Activated naive CD8-positive, alpha-beta T cell treated with anti-CD3 and anti-CD28 coated beads, Interleukin-2, amount 10 ng/mL, durations not matched to agents 7 days and 5 days (primary cell): ENCODE measurements around the gene B3GNT9. TPM values are rescaled to one million over a fixed set of nuclear protein-coding genes. Genes with fewer than 3 reads are reported as not detected.

Experiments
- ATAC-seq: fragments of 150-1000 bp; cut with Tn5 transposase; one replicate; pipeline ENCODE4 v1.10.0; 2021; ENCODE audit warnings: low read depth, moderate library complexity
- POLR2A ChIA-PET: fragments of 350-600 bp; sonication (Branson Sonifier 250); formaldehyde crosslinking; loops from one replicate; lab custom pipeline; 2021; ENCODE audit warnings: antibody characterized with exemption; lab: Charles Lee
- DNase-seq: peaks from one replicate; pipeline ENCODE4 v3.0.0; 2021
- H3K27ac Mint-ChIP-seq: one replicate; pipeline ENCODE4 v1.8.0; 2022; ENCODE audit warnings: mild to moderate bottlenecking, mixed read lengths
- H3K27me3 Mint-ChIP-seq: one replicate; pipeline ENCODE4 v1.8.0; 2022; ENCODE audit warnings: mild to moderate bottlenecking, moderate library complexity, mixed read lengths
- H3K36me3 Mint-ChIP-seq: one replicate; pipeline ENCODE4 v1.8.0; 2021; ENCODE audit warnings: mild to moderate bottlenecking, mixed read lengths
- H3K4me1 Mint-ChIP-seq: one replicate; pipeline ENCODE4 v1.8.0; 2021; ENCODE audit warnings: mixed read lengths
- H3K4me3 Mint-ChIP-seq: one replicate; pipeline ENCODE4 v1.8.0; 2022; ENCODE audit warnings: mild to moderate bottlenecking, moderate library complexity, mixed read lengths
- H3K9me3 Mint-ChIP-seq: one replicate; pipeline ENCODE4 v1.8.0; 2021; ENCODE audit warnings: mixed read lengths
- total RNA-seq, 2 experiments: library from RNA; stranded (reverse); gene quantifications; one replicate each; pipeline ENCODE4 v1.2.3, GENCODE V29; 2021

B3GNT9 gene
- total RNA-seq, 2 experiments from 2014 or later = 9.0 to 10.1 TPM

DNA sequence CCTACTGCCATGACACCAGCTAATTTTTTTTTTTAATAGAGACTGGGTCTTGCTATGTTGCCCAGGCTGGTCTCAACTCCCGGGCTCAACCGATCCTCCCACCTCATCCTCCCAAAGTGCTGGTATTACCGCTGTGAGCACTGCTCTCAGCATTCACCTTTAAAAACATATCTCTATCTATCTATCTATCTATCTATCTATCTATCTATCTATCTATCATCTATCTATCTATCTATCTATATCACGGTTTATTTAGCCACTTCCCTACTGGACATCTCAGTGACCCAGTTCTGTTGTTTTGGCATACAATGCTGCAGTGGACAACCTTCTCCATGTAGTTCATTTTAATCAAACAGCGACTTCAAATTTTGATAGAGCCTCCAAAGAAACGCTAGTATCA is 42.3 kb downstream of the B3GNT9 start:
- Mint-ChIP-seq H3K4me3 (no peak overlapping the region), H3K4me1 (peaks cover 26% of the 10 kb centered on the region), H3K27me3 (no peaks in the 10 kb centered on the region), H3K27ac (no peak overlapping the region), H3K9me3 (no peaks in the 10 kb centered on the region), H3K36me3 (peaks cover 7% of the 10 kb centered on the region)
- ATAC-seq = no peak
- no peak for DNase-seq
- POLR2A ChIA-PET = no interaction called here

GRCh38 chr16:67105881-67106280 is 44.9 kb downstream of the B3GNT9 start:
- H3K4me3 Mint-ChIP-seq = no peak overlapping the region

GRCh38 chr16:67105246-67105645 is 45.6 kb downstream of the B3GNT9 start:
- DNase-seq (no peak), ATAC-seq (no peak)
- Mint-ChIP-seq H3K4me1 (peaks cover 6% of the 10 kb centered on the region), H3K27ac (no peak overlapping the region), H3K4me3 (no peak overlapping the region), H3K27me3 (no peaks in the 10 kb centered on the region), H3K9me3 (no peaks in the 10 kb centered on the region), H3K36me3 (peaks cover 8% of the 10 kb centered on the region)
- POLR2A ChIA-PET = no interaction called here

More at GRCh38 chr16:67105881-67106280, 44.9 kb downstream of the B3GNT9 start:
- H3K4me1 Mint-ChIP-seq = peaks cover 12% of the 10 kb centered on the region
- H3K27me3 Mint-ChIP-seq = no peaks in the 10 kb centered on the region
- DNase-seq (no peak), ATAC-seq (no peak)
- no peaks in the 10 kb centered on the region for H3K9me3 Mint-ChIP-seq
- POLR2A ChIA-PET = interaction anchor here (1.7 kb wide), 1 partner anchor 88 kb away, joined by 5 read pairs; no protein-coding TSS in a partner anchor
- peaks cover 8% of the 10 kb centered on the region for H3K36me3 Mint-ChIP-seq
- no peak overlapping the region for H3K27ac Mint-ChIP-seq

DNA sequence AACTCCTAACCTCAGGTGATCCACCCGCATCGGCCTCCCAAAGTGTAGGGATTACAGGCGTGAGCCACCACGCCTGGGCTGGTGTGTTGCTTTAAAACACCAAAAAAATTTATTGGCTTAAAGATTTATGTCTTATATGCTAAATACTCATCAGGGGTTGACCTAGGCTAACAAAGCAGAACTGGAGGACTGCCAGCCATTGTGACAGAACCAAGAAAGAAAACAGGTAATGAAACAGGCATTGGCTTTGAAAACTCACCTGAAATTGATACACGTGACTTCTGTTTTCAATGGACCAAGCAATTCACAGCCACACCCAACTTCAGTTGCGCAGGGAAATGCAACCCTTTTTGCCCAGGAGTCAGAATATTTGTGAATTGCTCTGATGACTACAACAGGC is 46.0 kb downstream of the B3GNT9 start:
- H3K4me1 Mint-ChIP-seq = peaks cover 5% of the 10 kb centered on the region
- no peak overlapping the region for H3K27ac Mint-ChIP-seq
- POLR2A ChIA-PET = no interaction called here
- ATAC-seq = no peak
- DNase-seq = no peak
- no peaks in the 10 kb centered on the region for H3K9me3 Mint-ChIP-seq
- peaks cover 8% of the 10 kb centered on the region for H3K36me3 Mint-ChIP-seq
- no peak overlapping the region for H3K4me3 Mint-ChIP-seq
- H3K27me3 Mint-ChIP-seq = no peaks in the 10 kb centered on the region

DNA sequence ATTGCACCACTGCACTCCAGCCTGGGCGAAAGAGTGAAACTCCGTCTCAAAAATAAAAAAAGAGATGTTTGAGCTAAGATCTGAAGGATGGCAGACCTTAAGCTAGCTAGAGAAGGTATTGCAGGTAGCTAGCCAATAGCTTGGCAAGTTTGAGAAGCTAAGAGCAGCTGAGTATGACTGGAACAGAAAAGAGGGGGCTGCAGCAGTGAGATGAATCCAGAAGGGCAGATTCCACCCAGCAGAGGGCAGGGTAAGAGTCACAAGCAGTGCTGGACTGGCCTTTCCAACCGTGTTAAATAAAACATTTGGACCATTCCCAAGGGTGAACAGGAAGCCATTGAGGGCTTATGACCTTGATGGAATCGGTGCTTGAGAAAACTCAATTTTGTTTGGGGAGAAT is 46.7 kb downstream of the B3GNT9 start:
- no peaks in the 10 kb centered on the region for H3K27me3 Mint-ChIP-seq
- H3K27ac Mint-ChIP-seq = no peak overlapping the region
- ATAC-seq (peak; percentile 35), DNase-seq (no peak)
- H3K4me3 Mint-ChIP-seq = no peak overlapping the region
- H3K36me3 Mint-ChIP-seq = peaks cover 12% of the 10 kb centered on the region
- H3K9me3 Mint-ChIP-seq = no peaks in the 10 kb centered on the region
- peaks cover 4% of the 10 kb centered on the region for H3K4me1 Mint-ChIP-seq
- POLR2A ChIA-PET = interaction anchor here (1.1 kb wide), 1 partner anchor 76 kb away, joined by 4 read pairs; no protein-coding TSS in a partner anchor

GRCh38 chr16:67101311-67102082 is 49.3 kb downstream of the B3GNT9 start:
- H3K9me3 Mint-ChIP-seq = no peaks in the 10 kb centered on the region
- POLR2A ChIA-PET = interaction anchor here (0.8 to 0.9 kb wide), 2 partner anchors 57 to 72 kb away, joined by 3 read pairs; no protein-coding TSS in a partner anchor
- peaks cover 2% of the 10 kb centered on the region for H3K4me1 Mint-ChIP-seq
- no peak for ATAC-seq
- DNase-seq = no peak
- no peak overlapping the region for H3K4me3 Mint-ChIP-seq
- H3K27ac Mint-ChIP-seq = no peak overlapping the region
- no peaks in the 10 kb centered on the region for H3K27me3 Mint-ChIP-seq
- H3K36me3 Mint-ChIP-seq = peaks cover 12% of the 10 kb centered on the region

- no peak overlapping the region for H3K4me3 Mint-ChIP-seq
- POLR2A ChIA-PET = no interaction called here
- no peak overlapping the region for H3K27ac Mint-ChIP-seq
- no peaks in the 10 kb centered on the region for H3K9me3 Mint-ChIP-seq
- peaks cover 2% of the 10 kb centered on the region for H3K4me1 Mint-ChIP-seq
- H3K27me3 Mint-ChIP-seq = no peaks in the 10 kb centered on the region
- DNase-seq = no peak
- ATAC-seq = peak; percentile 42
- H3K36me3 Mint-ChIP-seq = peaks cover 12% of the 10 kb centered on the region
Observed at GRCh38 chr16:67100569-67101310, 50.1 kb downstream of the B3GNT9 start.

GRCh38 chr16:67098599-67098998 is 52.2 kb downstream of the B3GNT9 start:
- POLR2A ChIA-PET = no interaction called here
- no peak overlapping the region for H3K4me3 Mint-ChIP-seq

More at GRCh38 chr16:67098599-67098998, 52.2 kb downstream of the B3GNT9 start:
- Mint-ChIP-seq H3K9me3 (no peaks in the 10 kb centered on the region), H3K27ac (no peak overlapping the region), H3K27me3 (no peaks in the 10 kb centered on the region), H3K4me1 (peaks cover 2% of the 10 kb centered on the region), H3K36me3 (peaks cover 12% of the 10 kb centered on the region)
- no peak for ATAC-seq
- no peak for DNase-seq

Other genes starting within 250 kb of the B3GNT9 start
- gene CDH16, start 232.1 kb downstream of the B3GNT9 start, total RNA-seq = not detected
- under 1 TPM; 0.60 to 0.61 TPM for gene RRAD, start 225.5 kb downstream of the B3GNT9 start, total RNA-seq
- 100 to 1,000 TPM in 1 of 2 experiments, 10 to 100 TPM in 1; 98.0 to 106 TPM for gene CIAO2B, start 216.6 kb downstream of the B3GNT9 start, total RNA-seq
- gene CES2, start 215.5 kb downstream of the B3GNT9 start, total RNA-seq = 10 to 100 TPM; 45.4 to 46.4 TPM
- 1 to 10 TPM; 4.8 to 8.3 TPM for gene CES3, start 189.7 kb downstream of the B3GNT9 start, total RNA-seq
- 10 to 100 TPM; 16.2 to 17.5 TPM for gene CES4A, start 162.4 kb downstream of the B3GNT9 start, total RNA-seq
- gene CBFB, start 121.8 kb downstream of the B3GNT9 start, total RNA-seq = 100 to 1,000 TPM; 193 to 198 TPM
- gene PHAF1, start 41.1 kb downstream of the B3GNT9 start, total RNA-seq = 10 to 100 TPM; 16.6 to 17.3 TPM
- gene TRADD, start 8.9 kb upstream of the B3GNT9 start, total RNA-seq = 10 to 100 TPM; 77.3 to 81.7 TPM
- gene FBXL8, start 9.0 kb upstream of the B3GNT9 start, total RNA-seq = 10 to 100 TPM; 34.1 to 41.3 TPM
- 10 to 100 TPM; 61.5 to 76.8 TPM for gene HSF4, start 13.7 kb upstream of the B3GNT9 start, total RNA-seq
- 10 to 100 TPM; 17.7 to 18.6 TPM for gene NOL3, start 19.5 kb upstream of the B3GNT9 start, total RNA-seq
- 10 to 100 TPM; 57.4 to 59.1 TPM for gene MATCAP1, start 33.0 kb upstream of the B3GNT9 start, total RNA-seq
- not detected for gene EXOC3L1, start 39.1 kb upstream of the B3GNT9 start, total RNA-seq
- 100 to 1,000 TPM; 105 to 114 TPM for gene E2F4, start 41.2 kb upstream of the B3GNT9 start, total RNA-seq
- gene ELMO3, start 48.1 kb upstream of the B3GNT9 start, total RNA-seq = 1 to 10 TPM; 7.6 to 9.4 TPM
- gene TMEM208, start 76.1 kb upstream of the B3GNT9 start, total RNA-seq = 10 to 100 TPM; 30.3 to 30.5 TPM
- gene FHOD1, start 96.5 kb upstream of the B3GNT9 start, total RNA-seq = 10 to 100 TPM; 92.2 to 92.8 TPM
- gene SLC9A5, start 98.0 kb upstream of the B3GNT9 start, total RNA-seq = 1 to 10 TPM; 3.5 to 4.5 TPM
- 10 to 100 TPM; 15.7 to 18.2 TPM for gene PLEKHG4, start 128.5 kb upstream of the B3GNT9 start, total RNA-seq
- 1 to 10 TPM; 1.2 to 1.6 TPM for gene KCTD19, start 175.7 kb upstream of the B3GNT9 start, total RNA-seq
- gene LRRC36, start 175.8 kb upstream of the B3GNT9 start, total RNA-seq = under 1 TPM; 0.28 to 0.64 TPM
- not detected for gene TPPP3, start 242.5 kb upstream of the B3GNT9 start, total RNA-seq